HG03196 (cell line): Measurements from ENCODE around the gene DCST1.

Experiments used
- ATAC-seq: cut with Tn5 transposase; IDR thresholded peaks from one replicate; pipeline ENCODE4 v1.9.1; 2021; ENCODE audit not compliant: unreplicated experiment

DCST1 gene

DNA sequence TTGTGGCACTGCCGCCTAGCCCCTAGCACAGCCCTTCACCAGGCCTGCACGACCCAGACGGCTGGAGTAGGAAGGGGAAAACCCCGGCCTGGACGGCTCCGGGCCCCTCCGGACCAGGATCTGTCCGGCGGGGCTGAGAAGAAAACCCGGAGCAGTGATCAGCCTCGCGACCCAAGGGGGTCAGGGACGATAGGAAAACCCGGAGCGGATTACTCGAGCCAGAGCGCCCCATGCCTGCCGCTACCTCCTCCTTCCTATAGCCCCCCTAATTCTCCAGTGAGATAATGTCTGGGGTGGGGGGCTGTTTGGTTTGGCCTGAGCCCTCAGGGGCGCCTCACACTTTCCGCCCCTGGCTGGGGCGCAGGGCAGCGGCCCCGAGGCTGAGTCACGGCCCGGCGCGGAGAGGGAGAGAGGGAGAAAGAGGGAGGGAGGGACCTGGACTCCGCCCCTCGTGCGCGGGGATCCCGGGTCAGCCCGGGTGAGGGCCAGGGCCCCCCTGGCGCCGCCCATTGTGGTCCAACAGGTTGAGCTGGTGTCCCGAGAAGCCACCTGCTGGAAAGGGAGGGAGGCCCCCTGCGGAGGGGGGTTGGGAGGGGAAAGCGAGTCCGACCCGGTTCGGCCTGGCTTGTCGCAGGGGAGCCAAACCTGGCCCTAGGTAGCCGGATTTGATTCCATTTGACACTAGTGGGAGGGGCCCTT lies 32.7 kb upstream of the DCST1 start:
- peak; percentile 35 for ATAC-seq

GRCh38 chr1:155001425-155001674 lies 32.3 kb upstream of the DCST1 start:
- no peak for ATAC-seq

GRCh38 chr1:155001675-155002463 lies 31.8 kb upstream of the DCST1 start:
- peak; percentile 44 for ATAC-seq

DNA sequence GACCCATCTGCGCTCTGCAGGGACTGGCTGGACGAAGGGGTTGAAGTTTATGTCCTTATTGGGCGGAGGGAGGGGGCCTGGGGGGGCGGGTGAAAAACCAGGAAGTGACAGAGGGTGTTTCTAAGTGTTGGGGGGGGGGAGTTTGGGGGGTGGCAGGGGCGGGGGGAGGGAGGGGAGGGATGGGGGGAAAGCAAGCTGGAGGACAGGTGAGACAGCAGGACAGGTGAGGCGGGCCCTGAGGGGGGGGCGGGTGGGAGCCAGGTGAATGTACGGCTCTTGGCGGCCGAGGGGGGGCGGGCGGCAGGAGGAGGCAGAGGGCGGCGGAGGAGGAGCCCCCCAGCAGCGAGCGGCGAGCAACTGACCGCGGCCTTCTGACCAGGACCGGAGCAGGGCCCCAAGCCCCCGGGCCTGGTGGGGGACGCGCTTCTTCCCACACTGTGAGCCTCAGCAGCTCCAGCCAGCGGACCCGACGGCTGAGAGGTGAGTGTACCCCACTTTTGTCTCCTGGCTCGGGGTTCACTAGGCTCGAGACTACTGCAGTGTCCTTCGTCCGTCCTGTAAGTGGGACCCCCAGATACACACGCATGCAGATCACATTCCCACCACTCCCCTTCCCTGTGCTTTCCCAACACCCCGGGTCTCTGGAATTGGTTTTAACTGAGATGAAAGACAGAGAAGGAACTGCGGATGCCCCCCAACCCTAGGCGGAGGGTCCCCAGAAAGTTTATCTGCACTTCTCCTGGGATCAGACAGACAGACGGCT lies 31.0 kb upstream of the DCST1 start, which contains the start of gene ZBTB7B:
TSS of gene ZBTB7B (plus strand) at position 339 of the 763 bp plus-strand sequence. CDS start 11,859 bp downstream, outside the sequence.
- ATAC-seq = peak; percentile 1

- no peak for ATAC-seq
These were observed 30.3 kb upstream of the DCST1 start for GRCh38 chr1:155003227-155003765.

DNA sequence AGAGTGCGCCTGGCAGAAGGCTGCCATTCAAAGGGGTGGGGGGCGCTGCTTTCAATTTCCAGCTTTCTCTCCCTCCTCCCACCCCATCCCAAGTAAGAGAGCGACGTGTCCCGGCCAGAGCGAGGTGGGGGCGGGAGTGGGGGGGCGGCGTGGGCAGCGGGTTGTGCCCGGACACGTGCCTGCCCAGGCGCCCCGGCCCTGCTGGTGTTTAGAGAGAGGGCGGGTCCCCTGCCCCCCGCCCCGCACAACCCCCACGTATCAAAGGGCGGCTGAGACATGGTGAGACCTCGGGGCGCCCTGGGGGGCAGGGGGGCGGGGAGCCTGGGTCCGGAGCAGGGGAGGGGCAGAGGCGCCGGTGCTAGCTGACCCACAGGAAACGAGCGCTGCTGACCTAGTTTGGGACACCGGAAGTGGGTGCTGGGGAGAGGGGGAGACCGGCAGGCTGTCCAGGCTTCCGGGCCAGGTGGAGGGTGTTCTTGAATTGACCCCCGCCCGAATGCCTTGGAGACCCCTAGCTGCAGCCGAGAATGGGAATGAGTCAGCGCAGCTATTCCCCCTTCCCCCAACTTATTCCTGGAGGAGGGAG lies 29.8 kb upstream of the DCST1 start:
- no peak for ATAC-seq

DNA sequence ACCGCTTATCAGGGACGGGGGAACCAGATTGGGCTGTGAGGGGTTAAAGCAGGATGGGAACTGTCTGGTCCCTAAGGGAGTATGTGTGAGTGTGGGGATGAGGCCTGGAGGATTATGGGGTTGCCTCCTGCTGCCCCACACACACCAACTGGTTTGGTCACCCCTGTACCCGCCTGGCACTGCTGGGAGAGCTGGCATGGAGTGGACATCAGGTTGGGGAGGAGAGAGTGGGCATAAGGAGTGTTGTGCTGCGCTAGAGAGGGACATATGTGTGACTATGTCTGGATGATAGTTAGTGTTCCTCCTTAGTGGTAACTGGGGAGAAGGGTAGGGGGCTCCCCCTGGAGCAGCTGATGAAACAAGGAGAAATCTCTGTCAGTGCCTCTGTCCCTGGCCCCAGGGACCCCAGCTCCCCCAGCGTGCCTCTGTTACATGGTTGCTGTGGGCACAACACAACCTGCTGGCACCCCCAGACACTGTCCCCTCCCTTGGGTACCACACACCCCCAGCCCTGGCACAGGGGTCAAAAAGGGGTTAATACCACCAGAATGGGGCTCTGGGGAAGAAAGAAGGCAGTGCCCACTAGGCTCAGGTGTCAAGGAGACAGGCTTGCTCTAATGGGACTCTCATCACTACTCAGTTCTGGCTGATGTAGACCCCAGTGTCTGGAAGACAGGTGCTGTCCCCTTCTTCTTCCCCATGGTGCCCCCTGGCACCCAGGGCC lies 29.1 kb upstream of the DCST1 start:
- ATAC-seq = no peak

DNA sequence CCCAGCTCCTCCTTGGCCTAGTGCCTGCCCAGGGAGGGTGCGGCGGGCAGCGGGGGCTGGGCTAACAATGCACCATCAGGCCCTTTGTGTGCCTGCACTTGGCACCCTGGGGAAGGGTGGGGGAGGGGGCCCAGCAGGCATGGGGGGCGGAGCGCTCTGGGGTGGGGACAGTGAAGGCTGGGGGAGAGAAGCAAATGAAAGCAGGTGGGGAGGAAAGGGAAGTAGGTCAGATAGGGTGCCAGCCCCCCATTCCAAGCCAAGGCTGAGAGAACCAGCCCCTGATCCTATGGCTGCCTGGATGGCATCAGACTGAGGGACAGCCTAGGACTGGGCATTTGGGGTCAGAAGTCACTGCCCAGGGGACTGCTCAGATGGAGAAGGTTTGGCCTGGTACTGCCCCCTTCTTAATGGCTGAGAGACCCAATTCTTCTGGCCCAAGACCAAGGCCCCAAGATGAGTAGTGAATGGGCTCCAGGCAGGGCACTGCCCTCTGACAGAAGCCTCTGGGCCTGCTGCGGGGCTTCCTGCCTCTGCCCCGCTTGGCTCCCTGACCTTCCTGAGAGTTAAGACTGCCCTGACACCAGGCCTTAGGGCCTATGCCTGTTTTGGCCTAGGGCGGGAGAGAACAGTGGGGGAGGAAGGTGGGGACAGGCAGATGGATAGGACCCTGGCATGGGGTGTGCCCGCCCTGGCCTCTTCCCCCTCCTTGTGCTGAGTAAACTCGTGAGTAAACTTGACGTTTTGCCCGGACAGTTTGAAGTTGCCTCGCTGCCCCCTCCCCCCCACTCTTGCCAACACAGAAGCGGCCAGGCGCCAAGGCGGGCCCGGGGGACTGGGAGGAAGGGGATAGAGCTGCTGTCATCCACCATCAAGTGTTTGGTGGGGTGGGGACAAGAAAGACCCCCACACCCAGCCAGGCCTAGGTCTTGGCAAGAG lies 28.3 kb upstream of the DCST1 start:
- ATAC-seq = no peak

DNA sequence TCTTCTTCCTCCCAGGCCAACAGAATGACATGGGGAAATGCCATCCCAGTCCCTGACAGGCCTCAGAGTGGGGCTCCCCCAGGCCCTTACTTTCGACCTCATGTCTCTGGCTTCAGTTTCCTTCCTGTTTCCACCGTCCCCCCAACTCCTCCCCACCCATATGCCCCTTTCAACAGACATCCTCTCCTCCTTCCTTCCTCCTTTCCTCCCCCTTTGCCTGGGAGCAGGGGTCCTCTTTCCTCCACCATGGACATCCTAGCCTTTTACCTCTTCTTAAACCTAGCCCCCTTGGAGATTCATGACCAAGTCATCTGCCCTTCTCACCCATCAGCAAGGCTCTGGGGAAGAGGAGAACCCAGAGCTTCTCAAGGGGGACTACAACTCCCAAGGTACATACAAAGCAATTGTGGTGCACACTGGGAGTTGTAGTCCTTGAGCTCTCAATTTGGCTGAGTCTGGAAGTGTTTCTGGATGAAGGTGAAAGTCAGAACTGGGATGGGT lies 27.0 kb upstream of the DCST1 start:
- no peak for ATAC-seq

DNA sequence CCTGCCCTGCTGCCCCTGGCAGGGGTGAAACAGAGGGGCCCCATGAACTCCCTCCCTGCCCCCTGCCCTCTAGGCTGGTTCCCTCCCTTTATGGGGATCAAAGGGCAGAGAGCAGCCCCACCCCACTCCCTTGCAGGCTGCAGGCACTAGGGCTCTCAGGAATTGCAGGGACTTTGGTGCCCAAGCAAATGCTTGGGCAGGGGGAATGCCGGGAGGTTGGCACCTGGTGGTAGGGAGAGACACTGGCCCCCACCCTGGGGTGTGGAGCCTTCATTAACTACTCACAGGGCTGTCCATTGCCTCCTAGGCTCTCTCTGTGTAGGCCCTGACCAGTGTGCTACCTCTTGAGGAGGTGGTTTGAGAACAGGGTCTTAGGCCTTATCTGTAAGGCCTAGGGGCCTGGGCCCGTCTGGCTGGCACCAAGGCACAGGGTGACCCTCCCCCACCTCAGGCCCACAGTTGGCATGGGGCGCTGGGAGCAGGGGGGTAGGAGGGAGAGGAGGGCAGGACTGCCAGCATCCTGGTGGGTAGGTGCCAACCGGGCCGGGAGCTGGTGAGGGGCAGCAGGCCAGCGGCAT lies 26.3 kb upstream of the DCST1 start:
- ATAC-seq = no peak

- ATAC-seq = no peak
These were observed 25.3 kb upstream of the DCST1 start for GRCh38 chr1:155008015-155008941.

- no peak for ATAC-seq
These were observed 24.4 kb upstream of the DCST1 start for GRCh38 chr1:155009221-155009711.

DNA sequence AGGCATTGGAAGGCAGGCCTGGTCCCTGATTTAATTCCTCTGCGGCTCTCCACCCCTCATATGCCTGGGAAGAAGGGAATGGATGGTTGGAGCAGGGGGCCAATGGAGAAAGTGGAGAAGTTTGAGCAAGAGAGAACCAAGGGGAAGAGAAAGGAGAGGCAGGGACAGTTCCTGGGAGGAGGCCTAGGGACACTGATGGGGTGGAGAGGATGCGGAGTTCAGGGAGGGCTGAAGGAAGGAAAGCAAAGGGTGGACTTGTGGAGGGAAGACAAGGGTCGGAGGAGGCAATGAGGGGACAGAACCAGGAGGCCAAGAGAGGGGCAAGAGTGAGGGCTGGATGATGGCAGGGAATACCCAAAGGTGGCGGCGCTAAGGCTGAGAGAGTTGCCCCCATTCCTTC lies 23.9 kb upstream of the DCST1 start:
- ATAC-seq = no peak

- ATAC-seq = no peak
These were observed 23.3 kb upstream of the DCST1 start for GRCh38 chr1:155010211-155010918.

- ATAC-seq = no peak
These were observed 22.6 kb upstream of the DCST1 start for GRCh38 chr1:155011004-155011416.

GRCh38 chr1:155011437-155012025 lies 22.1 kb upstream of the DCST1 start:
- no peak for ATAC-seq
